Measurements from ENCODE around the gene DKC1. TPM values are rescaled to one million over a fixed set of nuclear protein-coding genes. Genes with fewer than 3 reads are reported as not detected.

DKC1 gene
- total RNA-seq, 1 experiment from 2014 or later = 160 TPM

DNA sequence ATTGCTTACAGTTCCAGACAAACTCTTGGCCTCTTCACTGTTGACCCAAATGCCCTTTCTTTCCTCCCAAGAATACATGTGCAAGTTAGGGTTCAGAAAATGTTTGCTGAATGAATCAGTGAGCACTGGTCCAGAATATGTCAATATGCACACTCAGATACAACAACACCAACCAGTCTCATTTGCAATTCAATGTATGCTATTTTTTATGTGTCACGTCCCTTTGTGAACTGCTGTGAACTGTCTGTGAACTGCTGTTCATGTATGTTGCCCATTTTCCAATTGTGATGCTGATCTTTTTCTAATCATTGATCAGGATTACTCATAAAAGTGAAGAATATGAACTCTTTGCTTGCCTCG is 29.6 kb upstream of the DKC1 start:
- H3K4ac ChIP-seq (ENCODE audit: low read depth, low read length) = no peak overlapping the region
- H3K79me1 ChIP-seq (ENCODE audit: insufficient read depth, low read depth, low read length, poor library complexity, severe bottlenecking) = no peaks in the 10 kb centered on the region
- H2BK12ac ChIP-seq (ENCODE audit: insufficient read length, low read depth, low read length) = no peak overlapping the region
- H3K4me1 ChIP-seq (ENCODE audit: insufficient read depth, low read length) = peaks cover 2% of the 10 kb centered on the region; the same call in 1 of the 2 replicates
- Mint-ChIP-seq H3K4me1 (peaks cover 5 to 9% of the 10 kb centered on the region in 2 experiments; a peak in 2 of 4 replicates), H3K27me3 (ENCODE audit: low read depth) (peaks cover 2% of the 10 kb centered on the region), H3K36me3 (ENCODE audit: insufficient read depth in 1 of 3, low read depth in 3 of 3) (peaks cover 0 to 2% (median 0%) of the 10 kb centered on the region in 3 experiments; a peak in 2 of 7 replicates), H3K4me3 (no peak overlapping the region), H3K9me3 (peaks cover 78 to 84% of the 10 kb centered on the region in 2 experiments), H3K27ac (no peak overlapping the region)
- no peak for DNase-seq
- no peak overlapping the region for H4K5ac ChIP-seq (ENCODE audit: insufficient read length, low read depth, low read length)
- TF ChIP-seq, protein P1, sequence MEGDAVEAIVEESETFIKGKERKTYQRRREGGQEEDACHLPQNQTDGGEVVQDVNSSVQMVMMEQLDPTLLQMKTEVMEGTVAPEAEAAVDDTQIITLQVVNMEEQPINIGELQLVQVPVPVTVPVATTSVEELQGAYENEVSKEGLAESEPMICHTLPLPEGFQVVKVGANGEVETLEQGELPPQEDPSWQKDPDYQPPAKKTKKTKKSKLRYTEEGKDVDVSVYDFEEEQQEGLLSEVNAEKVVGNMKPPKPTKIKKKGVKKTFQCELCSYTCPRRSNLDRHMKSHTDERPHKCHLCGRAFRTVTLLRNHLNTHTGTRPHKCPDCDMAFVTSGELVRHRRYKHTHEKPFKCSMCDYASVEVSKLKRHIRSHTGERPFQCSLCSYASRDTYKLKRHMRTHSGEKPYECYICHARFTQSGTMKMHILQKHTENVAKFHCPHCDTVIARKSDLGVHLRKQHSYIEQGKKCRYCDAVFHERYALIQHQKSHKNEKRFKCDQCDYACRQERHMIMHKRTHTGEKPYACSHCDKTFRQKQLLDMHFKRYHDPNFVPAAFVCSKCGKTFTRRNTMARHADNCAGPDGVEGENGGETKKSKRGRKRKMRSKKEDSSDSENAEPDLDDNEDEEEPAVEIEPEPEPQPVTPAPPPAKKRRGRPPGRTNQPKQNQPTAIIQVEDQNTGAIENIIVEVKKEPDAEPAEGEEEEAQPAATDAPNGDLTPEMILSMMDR (conservative IDR thresholded peaks at IDR 0.05) = no peak
- no peak overlapping the region for H3K18ac ChIP-seq (ENCODE audit: insufficient read length, low read depth, low read length)
- peaks cover 69% of the 10 kb centered on the region for H3K9me3 ChIP-seq (ENCODE audit: control insufficient read depth, low read depth, low read length)
- no peaks in the 10 kb centered on the region for H4K20me1 ChIP-seq (ENCODE audit: control insufficient read depth, insufficient read depth, insufficient read length)
- no peak overlapping the region for H2BK15ac ChIP-seq (ENCODE audit: low read depth, low read length)
- H3K79me2 ChIP-seq (ENCODE audit: insufficient read depth, low read length) = no peaks in the 10 kb centered on the region
- WGBS (ENCODE audit: extremely low coverage, insufficient read length, low lambda C conversion rate) = no CpG with 5 or more reads among the region's 2 CpGs
- H2AK5ac ChIP-seq (ENCODE audit: insufficient read length, low read length) = no peak overlapping the region
- H3K27ac ChIP-seq (ENCODE audit: insufficient read length, low read depth, low read length) = no peak overlapping the region
- no peak overlapping the region for H2BK120ac ChIP-seq (ENCODE audit: low read depth, low read length, poor library complexity, severe bottlenecking)
- no peak overlapping the region for H2BK5ac ChIP-seq (ENCODE audit: insufficient read length, low read length)
- no peak overlapping the region for H3K23ac ChIP-seq (ENCODE audit: insufficient read length, low read depth, low read length)
- no peaks in the 10 kb centered on the region for H3K23me2 ChIP-seq (ENCODE audit: insufficient read length, low read depth, low read length, poor library complexity, severe bottlenecking)
- no peak overlapping the region for H3K14ac ChIP-seq (ENCODE audit: insufficient read depth, low read length)
- H2AFZ ChIP-seq (ENCODE audit: low read length) = no peak overlapping the region
- H3K27me3 ChIP-seq (ENCODE audit: insufficient read depth, low read length) = no peaks in the 10 kb centered on the region; the same call in 1 of the 2 replicates
- H4K91ac ChIP-seq (ENCODE audit: insufficient read length, low read depth, low read length) = no peak overlapping the region
- H4K8ac ChIP-seq (replicated peaks; ENCODE audit: insufficient read length, low read depth, low read length) = no peak overlapping the region
- H3K9ac ChIP-seq (ENCODE audit: extremely low read depth, insufficient read length, low read length) = no peak overlapping the region
- H3T11ph ChIP-seq (ENCODE audit: low read length) = no peak overlapping the region
- H2BK20ac ChIP-seq (ENCODE audit: low read depth, low read length, poor library complexity, severe bottlenecking) = no peak overlapping the region
- H3K4me2 ChIP-seq (ENCODE audit: insufficient read depth, insufficient read length, low read length) = no peak overlapping the region
- no peak overlapping the region for H3K56ac ChIP-seq (ENCODE audit: insufficient read length, low read depth, low read length)

All from H9 (cell line).